GM21723 (cell line): ENCODE data around the gene CNIH4.
"Not testable (repeated sequence)": the region's sequence is repeated elsewhere in the genome, so short reads cannot be mapped to it uniquely, and the experiment has no call there.

Experiments used
- ATAC-seq: cut with Tn5 transposase; IDR thresholded peaks from one replicate; pipeline ENCODE4 v1.9.1; 2021; ENCODE audit warnings: mild to moderate bottlenecking, moderate library complexity; ENCODE audit not compliant: unreplicated experiment

Gene CNIH4

DNA sequence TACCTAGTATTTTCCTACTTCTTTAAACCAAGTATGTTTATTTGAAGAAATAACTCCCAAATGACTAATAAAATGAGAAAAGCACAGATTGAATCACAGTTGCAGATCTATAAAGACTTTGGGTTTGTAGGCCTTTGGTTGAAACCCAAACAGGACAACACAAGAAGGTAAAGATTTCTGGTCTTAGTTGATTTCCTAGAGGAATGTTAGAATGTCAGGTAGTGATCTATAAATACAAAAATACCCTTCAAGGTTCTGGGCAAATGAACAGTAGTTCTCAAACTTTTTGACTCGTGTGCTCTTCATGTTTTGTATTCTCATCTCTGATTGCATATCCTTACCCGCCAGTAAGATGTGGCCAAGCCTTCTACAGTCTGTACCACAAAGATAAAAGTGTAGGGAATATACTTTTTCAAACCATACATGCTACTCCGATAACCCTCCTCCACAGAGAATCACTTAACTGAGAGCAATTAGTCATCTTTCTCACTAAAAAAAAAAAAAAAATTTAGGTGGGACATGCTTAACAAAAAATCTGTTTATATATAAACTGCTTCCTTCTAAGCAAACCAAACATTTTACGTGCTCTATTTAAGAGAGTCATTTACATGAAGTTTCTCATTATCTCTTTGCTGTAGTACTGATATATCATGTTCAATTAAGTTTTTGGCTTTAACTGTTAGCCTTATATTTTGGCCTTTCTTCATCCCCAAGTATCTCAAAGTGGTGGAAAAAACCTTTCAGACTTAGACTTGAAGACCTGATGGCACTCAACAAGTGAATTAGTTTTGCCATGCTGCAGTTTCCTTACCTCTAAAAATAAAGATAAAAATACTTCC is 36.0 kb downstream of the CNIH4 start:
- no peak for ATAC-seq

DNA sequence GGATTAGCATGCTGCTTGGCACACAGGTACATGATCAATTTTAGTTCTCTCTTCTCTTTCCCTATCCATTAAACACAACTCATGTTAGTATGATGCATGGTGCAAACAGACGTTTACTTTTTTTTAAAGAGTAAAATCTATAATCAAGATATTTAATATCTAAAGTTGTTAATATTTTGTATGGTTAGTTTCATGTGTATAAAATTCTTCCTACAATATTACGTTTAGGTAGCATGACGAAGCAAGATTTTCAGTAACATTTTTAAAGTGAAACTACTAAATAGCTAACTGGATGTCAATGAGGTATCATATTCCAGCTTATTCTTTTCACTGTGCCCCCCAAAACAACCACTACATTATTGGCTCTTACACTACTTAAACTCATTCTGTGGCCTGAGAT is 36.6 kb downstream of the CNIH4 start:
- no peak for ATAC-seq

DNA sequence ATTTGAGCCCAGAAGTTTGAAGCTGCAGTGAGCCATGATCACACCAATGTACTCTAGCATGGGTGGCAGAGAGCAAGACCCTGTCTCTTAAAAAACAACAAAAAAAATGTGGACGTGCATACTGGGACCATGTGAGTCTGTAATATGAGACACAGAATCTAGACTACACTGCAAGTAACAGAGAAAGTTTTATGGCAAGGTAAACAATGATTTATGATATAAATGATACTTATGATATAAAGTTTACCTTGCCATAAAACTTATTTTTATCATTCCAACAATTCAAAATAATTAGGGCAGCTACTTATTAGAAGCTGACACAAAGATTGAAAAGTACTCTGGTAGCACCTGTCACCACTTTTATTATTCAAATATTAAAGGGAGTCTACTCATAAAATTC is 43.2 kb downstream of the CNIH4 start:
- no peak for ATAC-seq

DNA sequence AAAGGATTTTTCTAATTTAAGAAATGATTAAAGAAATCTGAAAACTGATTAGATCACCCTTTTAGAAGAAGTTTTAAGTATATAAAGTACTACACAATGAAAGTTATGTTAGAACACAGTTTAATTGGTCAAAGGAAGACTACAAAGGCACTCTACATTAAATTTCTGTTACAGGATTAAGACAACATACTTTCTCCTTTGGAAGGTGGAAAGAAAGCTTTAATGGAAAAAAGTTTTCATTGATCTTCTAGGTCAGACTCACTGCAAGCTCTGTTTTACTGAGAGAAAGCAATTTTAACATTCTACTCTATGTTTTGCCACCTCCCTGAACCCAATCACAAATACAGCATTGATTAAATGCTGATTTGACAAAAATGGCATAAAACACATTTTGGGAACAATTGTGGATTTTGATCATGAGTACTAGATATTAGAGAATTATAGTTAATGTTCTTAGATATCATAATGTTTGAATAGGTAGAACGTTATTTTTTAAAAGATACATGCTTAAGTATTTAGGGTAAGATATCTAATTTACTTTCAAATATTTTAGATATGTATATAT is 45.9 kb downstream of the CNIH4 start:
- ATAC-seq: no peak

DNA sequence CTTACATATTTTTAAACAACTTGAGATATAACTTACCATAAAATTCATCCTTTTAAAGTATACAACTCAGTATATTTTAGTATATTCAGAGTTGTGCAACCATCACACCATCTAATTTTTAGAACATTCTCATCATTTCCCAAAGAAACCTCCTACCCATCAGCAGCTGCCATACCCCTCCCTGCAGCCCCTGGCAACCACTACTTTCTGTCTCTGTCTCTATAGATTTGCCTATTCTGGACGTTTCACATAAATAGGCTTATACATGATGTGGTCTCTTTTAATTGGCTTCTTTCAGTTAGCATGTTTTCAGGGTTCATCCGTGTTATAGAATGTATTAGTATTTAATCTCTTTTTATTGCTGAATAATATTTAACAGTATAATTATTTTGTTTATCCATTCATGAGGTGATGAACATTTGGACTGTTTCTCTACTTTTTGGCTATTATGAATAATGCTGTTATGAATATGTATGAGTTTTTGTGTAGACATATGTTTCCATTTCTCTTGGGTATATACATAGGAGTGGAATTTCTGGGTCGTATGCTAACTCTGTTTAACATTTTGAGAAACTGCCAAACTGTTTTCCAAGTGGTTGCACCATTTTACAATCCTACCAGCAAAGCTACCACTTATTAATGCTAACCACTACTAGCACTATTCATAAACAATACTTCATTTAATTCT is 48.4 kb downstream of the CNIH4 start:
- ATAC-seq: no peak

DNA sequence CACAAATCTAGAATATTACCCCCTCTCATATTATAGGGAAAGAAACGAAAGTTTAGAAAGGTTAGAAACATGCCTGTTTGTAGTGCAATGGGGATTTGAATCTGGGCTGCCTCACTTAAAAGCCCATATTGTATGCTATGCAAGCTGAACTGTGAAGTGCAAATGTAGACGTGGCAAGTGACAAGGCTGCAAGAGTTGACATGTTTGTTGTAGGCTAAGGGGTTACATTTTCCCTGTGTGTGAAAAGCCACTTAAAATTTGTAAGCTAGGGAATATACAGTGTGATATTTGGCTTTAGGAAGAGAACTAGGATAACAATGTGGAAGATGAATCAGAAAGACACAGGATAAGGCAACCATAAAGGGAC is 48.9 kb downstream of the CNIH4 start:
- ATAC-seq: no peak

DNA sequence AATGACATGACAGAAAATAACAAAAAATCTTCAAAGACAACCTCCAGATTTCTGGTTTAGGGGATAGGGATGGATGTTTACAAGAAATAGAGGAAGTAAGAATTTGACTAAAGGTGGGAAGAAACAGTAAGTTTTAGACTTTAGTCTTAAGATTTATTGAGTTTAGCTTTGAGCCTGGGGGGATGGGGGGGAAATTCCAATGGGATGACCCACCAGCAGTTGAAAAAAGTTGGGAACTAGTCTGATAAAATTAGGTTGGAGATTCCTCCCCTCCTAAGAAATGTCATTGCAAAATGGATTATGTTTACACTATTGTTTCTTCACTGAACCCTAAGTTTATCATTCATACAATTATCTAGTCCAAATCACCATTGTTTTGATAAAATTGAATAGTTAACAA is 49.5 kb downstream of the CNIH4 start:
- ATAC-seq: no peak

DNA sequence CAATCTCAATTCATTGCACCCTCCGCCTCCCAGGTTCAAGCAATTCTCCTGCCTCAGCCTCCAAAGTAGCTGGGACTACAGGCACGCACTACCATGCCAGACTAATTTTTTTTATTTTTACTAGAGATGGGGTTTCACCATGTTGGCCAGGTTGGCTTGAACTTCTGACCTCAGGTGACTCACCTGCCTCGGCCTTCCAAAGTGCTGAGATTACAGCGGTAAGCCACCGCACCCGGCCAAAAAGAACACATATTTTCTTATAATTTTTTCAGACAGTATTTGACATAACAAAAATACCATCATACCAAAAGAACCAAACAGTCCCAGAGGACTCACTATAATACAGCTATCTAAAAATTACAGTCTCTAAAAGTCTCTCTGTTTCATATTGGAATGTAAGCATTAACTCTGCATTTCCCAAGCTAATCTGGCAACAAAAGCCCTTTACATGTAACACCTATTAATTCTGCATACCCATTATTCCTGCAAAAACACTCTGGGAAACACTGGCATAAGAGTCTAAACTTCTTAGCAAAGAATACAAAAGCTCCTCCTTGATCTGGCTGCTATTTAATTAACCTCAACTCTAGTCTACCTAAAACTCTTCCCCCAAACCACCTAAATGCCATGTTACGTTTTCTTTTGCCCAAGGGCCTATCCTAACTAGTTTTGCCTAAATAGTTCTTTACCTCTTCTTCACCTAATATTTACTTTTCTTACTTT is 51.1 kb downstream of the CNIH4 start:
- no peak for ATAC-seq

DNA sequence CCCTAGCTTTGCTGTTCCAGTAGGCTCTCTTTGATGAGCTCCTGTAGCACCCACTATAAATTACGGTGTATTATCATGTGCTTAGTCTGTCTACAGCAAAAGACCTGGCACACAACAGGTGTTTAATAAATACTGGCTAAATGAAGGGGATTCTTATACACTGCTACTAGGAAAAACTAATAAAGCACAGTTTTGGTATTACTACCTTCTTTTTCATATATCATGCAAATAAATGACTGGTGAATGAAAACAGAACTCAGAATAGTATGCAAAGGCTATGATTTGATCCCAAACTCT is 51.6 kb downstream of the CNIH4 start:
- no peak for ATAC-seq

DNA sequence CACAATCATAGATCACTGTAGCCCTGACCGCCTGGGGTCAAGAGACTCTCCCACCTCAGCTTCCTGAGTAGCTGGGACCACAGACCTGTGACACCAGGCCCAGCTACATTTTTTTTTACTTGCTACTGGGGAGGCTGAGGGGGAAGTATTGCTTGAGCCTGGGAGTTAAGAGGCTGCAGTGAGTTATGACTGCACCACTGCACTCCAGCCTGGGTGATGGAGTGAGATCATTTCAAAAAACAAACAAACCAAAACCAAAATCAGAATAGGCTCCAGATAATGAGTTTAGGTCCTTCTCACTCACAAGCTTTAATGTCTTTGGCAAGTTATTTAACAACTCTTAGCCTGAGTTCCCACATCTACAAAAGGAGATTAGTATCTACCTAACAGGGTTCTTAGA is 55.1 kb downstream of the CNIH4 start:
- no peak for ATAC-seq

DNA sequence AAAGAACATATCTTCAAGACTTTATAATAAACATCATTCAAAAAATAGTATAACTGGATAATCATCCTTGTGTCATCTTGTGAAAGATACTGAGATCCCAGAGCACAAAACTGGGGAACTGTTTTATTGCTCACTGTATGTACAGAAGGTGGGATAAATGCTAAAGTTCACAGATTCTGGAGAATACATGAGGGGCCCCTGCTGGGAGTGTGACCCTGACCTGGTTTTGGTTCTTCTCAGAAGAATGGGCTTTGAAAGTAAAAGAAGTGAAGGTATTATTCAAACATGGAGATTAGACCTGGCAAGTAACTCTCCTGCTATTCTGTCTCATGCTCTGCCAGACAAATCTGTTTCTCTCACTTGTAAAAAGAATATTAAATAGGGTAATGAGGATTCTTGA is 63.4 kb downstream of the CNIH4 start:
- ATAC-seq: no peak

DNA sequence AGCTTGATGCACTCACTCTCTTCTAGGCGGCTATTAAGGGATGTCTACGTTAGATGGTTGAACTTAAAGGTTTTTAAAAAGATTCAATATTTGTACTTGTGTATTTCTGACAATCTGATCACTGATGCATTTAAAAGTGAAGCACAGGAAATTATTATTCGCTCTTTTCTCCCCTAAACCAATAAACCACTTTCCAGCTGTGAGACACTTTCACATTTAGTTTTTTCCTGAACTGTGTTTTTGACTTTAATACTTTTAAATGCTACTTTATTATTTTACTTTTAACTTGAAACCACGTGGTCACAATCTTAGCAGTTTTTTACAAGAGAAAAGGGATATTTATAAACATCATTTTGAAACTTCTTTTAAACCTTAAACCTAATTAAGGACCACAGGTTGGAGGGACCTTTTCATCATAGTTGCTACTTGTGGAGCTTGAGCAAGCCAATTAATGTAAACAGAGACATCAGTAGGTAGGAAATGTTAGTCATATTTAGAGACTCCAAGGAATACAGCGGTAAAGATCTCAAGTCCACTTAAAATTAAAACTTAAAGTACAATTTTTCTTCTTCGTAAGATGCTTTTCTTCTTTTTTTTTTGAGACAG is 68.7 kb downstream of the CNIH4 start:
- ATAC-seq: no peak

DNA sequence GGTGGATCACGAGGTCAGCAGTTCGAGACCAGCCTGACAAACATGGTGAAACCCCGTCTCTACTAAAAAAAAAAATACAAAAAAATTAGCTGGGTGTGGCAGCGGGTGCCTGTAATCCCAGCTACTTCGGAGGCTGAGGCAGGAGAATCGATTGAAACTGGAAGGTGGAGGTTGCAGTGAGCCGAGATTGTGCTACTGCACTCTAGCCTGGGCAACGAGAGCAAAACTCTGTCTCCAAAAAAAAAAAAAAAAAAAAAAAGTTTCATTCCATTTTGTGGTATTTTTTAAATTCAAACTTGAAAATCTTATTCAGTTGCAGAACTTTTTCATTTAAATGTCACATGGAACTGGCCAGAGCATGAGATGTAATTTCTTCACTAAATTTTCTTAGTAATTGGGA is 70.2 kb downstream of the CNIH4 start:
- ATAC-seq: not testable (repeated sequence)

DNA sequence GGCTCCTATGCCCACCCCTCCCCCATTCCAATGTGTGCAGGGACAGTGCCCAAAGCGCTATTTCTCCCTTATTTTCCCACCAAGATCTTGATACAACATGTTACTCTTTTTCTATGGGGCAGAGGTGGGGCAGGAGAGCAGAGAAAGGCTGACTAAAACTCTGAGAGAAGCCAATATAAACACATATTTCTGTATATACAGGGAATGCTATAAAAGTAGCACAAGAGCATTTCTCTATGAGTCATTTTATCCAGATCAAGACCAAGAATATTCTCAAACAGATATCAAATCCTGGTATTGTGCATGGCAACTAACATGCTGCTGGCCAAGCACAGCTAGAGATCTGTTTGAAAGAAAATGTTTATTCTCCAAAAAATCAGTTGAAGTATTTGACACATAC is 70.7 kb downstream of the CNIH4 start:
- ATAC-seq: no peak

DNA sequence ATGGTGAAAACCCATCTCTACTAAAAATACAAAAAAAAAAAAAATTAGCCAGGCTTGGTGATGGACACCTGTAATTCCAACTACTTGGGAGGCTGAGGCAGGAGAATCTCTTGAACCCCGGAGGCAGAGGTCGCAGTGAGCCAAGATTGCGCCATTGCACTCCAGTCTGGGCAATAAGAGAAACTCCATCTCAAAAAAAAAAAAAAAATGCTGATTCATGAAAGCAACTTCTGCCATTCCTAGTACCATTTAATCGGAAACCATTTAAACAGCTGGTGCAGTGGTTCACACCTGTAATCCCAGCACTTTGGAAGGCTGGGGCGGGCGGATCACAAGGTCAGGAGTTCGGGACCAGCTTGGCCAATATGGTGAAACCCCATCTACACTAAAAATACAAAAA is 72.0 kb downstream of the CNIH4 start:
- not testable (repeated sequence) for ATAC-seq
